ENCODE results near the gene ZNF398. TPM values are rescaled to one million over a fixed set of nuclear protein-coding genes. Genes with fewer than 3 reads are reported as not detected.

Gene ZNF398
- total RNA-seq, 2 experiments from 2014 or later: 14.0 to 15.0 TPM

- Mint-ChIP-seq H3K27me3 (no peaks in the 10 kb centered on the region), H3K4me1 (ENCODE audit: low read depth) (no peaks in the 10 kb centered on the region), H3K36me3 (ENCODE audit: low read depth) (peaks cover 79% of the 10 kb centered on the region), H3K4me3 (no peak overlapping the region), H3K9me3 (no peaks in the 10 kb centered on the region), H3K27ac (no peak overlapping the region)
- Histone ChIP-seq H3K36me3 (ENCODE audit: insufficient read depth, low read length) (peaks cover 54% of the 10 kb centered on the region), H3K9me3 (ENCODE audit: control insufficient read depth in 1 of 2, insufficient read depth in 1 of 2, low read length in 2 of 2) (no peaks in the 10 kb centered on the region), H3K27me3 (ENCODE audit: control insufficient read depth in 1 of 2, insufficient read depth in 2 of 2, low read length in 2 of 2) (no peaks in the 10 kb centered on the region), H3K4me3 (ENCODE audit: low read length) (no peak overlapping the region), H3K4me1 (ENCODE audit: insufficient read depth, low read length) (peaks cover 1% of the 10 kb centered on the region), H3K27ac (ENCODE audit: low read depth in 1 of 2, low read length in 2 of 2) (no peak overlapping the region)
- CTCF ChIA-PET: interaction anchor here (1.7 kb wide), 1 partner anchor 29 kb away, joined by 3 read pairs; the partner anchor contains the start of gene ZNF282
- POLR2A ChIA-PET: interaction anchor here (1.5 kb wide), 1 partner anchor 19 kb away, joined by 4 read pairs; the partner anchor contains the start of gene ZNF398
- intact Hi-C loops (cut with DNase I, micrococcal nuclease): no loop called here
- TF ChIP-seq CTCF (IDR thresholded peaks at IDR 0.05): no peak
- DNase-seq: no peak
- no peak for ATAC-seq (ENCODE audit: poor library complexity)
Measured at GRCh38 chr7:149166142-149166541, 18.9 kb downstream of the ZNF398 start.

GRCh38 chr7:149166630-149167352 is 19.5 kb downstream of the ZNF398 start:
- no peak overlapping the region for H3K4me3 Mint-ChIP-seq
- Histone ChIP-seq H3K36me3 (ENCODE audit: insufficient read depth, low read length) (peaks cover 58% of the 10 kb centered on the region), H3K9me3 (ENCODE audit: control insufficient read depth in 1 of 2, insufficient read depth in 1 of 2, low read length in 2 of 2) (no peaks in the 10 kb centered on the region), H3K4me1 (ENCODE audit: insufficient read depth, low read length) (no peaks in the 10 kb centered on the region), H3K4me3 (ENCODE audit: low read length) (no peak overlapping the region), H3K27me3 (ENCODE audit: control insufficient read depth in 1 of 2, insufficient read depth in 2 of 2, low read length in 2 of 2) (no peaks in the 10 kb centered on the region), H3K27ac (ENCODE audit: low read depth in 1 of 2, low read length in 2 of 2) (no peak overlapping the region)
- ChIA-PET POLR2A (interaction anchor here (1.5 kb wide), 1 partner anchor 19 kb away, joined by 4 read pairs; the partner anchor contains the start of gene ZNF398), CTCF (interaction anchor here (0.7 to 1.7 kb wide), 2 partner anchors 10 to 29 kb away, joined by 3 read pairs; partner anchors contain the start of gene ZNF282)
- H3K27me3 Mint-ChIP-seq: no peaks in the 10 kb centered on the region
- intact Hi-C loops (cut with DNase I, micrococcal nuclease): no loop called here
- DNase-seq: no peak
- ATAC-seq (ENCODE audit: poor library complexity): no peak
- no peaks in the 10 kb centered on the region for H3K4me1 Mint-ChIP-seq (ENCODE audit: low read depth)
- H3K36me3 Mint-ChIP-seq (ENCODE audit: low read depth): peaks cover 75% of the 10 kb centered on the region
- no peak overlapping the region for H3K27ac Mint-ChIP-seq
- no peak for TF ChIP-seq CTCF (IDR thresholded peaks at IDR 0.05)
- no peaks in the 10 kb centered on the region for H3K9me3 Mint-ChIP-seq

GRCh38 chr7:149171892-149172533 is 24.8 kb downstream of the ZNF398 start:
- no peaks in the 10 kb centered on the region for H3K27me3 ChIP-seq (ENCODE audit: control insufficient read depth in 1 of 2, insufficient read depth in 2 of 2, low read length in 2 of 2)
- CTCF ChIA-PET: no interaction called here
- POLR2A ChIA-PET: no interaction called here
- Mint-ChIP-seq H3K9me3 (no peaks in the 10 kb centered on the region), H3K27me3 (no peaks in the 10 kb centered on the region), H3K36me3 (ENCODE audit: low read depth) (peaks cover 68% of the 10 kb centered on the region), H3K4me3 (no peak overlapping the region), H3K27ac (no peak overlapping the region), H3K4me1 (ENCODE audit: low read depth) (no peaks in the 10 kb centered on the region)
- H3K4me1 ChIP-seq (ENCODE audit: insufficient read depth, low read length): no peaks in the 10 kb centered on the region
- DNase-seq (no peak), ATAC-seq (ENCODE audit: poor library complexity) (no peak)
- intact Hi-C loops (cut with DNase I, micrococcal nuclease): no loop called here
- H3K9me3 ChIP-seq (ENCODE audit: control insufficient read depth in 1 of 2, insufficient read depth in 1 of 2, low read length in 2 of 2): no peaks in the 10 kb centered on the region
- TF ChIP-seq CTCF (IDR thresholded peaks at IDR 0.05): no peak
- H3K36me3 ChIP-seq (ENCODE audit: insufficient read depth, low read length): peaks cover 65% of the 10 kb centered on the region
- H3K4me3 ChIP-seq (ENCODE audit: low read length): no peak overlapping the region
- no peak overlapping the region for H3K27ac ChIP-seq (ENCODE audit: low read depth in 1 of 2, low read length in 2 of 2)

Measured in CD4-positive, alpha-beta T cell (primary cell).